B cell (primary cell): ENCODE data around the gene DKK2. TPM values are rescaled to one million over a fixed set of nuclear protein-coding genes. Genes with fewer than 3 reads are reported as not detected.
"Not testable (repeated sequence)": the region's sequence is repeated elsewhere in the genome, so short reads cannot be mapped to it uniquely, and the experiment has no call there.

Experiments used
- ATAC-seq: fragments of 200-7000 bp; cut with Tn5 transposase; one replicate; pipeline ENCODE4 v1.10.0; 2021; ENCODE audit warnings: low read depth, mild to moderate bottlenecking, moderate number of reproducible peaks, moderate library complexity
- CTCF ChIA-PET: fragments of 350-600 bp; sonication (Branson Sonifier 250); formaldehyde crosslinking; loops from one replicate; lab custom pipeline; 2021; ENCODE audit warnings: antibody characterized with exemption, inconsistent platforms; lab: Charles Lee
- POLR2A ChIA-PET: fragments of 350-600 bp; sonication (Branson Sonifier 250); formaldehyde crosslinking; loops from one replicate; lab custom pipeline; 2021; ENCODE audit warnings: antibody characterized with exemption; lab: Charles Lee
- DNase-seq: peaks from one replicate; pipeline ENCODE4 v3.0.0; 2013
- H2AFZ ChIP-seq: 2 replicates; pipeline ENCODE4 v1.6.1; 2012; ENCODE audit warnings: mild to moderate bottlenecking, low read depth, low read length; ENCODE audit not compliant: insufficient read depth, poor library complexity, severe bottlenecking
- H3K27ac ChIP-seq, 2 donors: 1 replicate in 1 of 2; 2 replicates in 1 of 2; pipeline ENCODE4 v1.5.1; 2012 to 2013; ENCODE audit warnings: low read length in 2 of 2, mild to moderate bottlenecking in 2 of 2, moderate library complexity in 1 of 2
- H3K27me3 ChIP-seq, 4 experiments: fragments of 200-600 bp in 1 of 4; sonication (generic) in 1 of 4; replicated peaks in 1 of 4; 1 replicate in 2 of 4; 2 replicates in 2 of 4; pipeline versions ENCODE4 v1.6.1 to v1.7.0; 2013 to 2016; ENCODE audit warnings: low read length in 3 of 4, mild to moderate bottlenecking in 2 of 4, mixed read lengths in 1 of 4, moderate library complexity in 1 of 4; ENCODE audit not compliant: insufficient read depth in 4 of 4, control insufficient read depth in 3 of 4; ENCODE audit errors: control extremely low read depth in 1 of 4
- H3K36me3 ChIP-seq, 2 experiments: replicated peaks in 1 of 2; 1 replicate in 1 of 2; 2 replicates in 1 of 2; pipeline versions ENCODE4 v1.6.1 to v1.7.1; 2013; ENCODE audit warnings: low read length in 1 of 2; ENCODE audit not compliant: insufficient read depth in 2 of 2, control insufficient read depth in 1 of 2; ENCODE audit errors: control extremely low read depth in 1 of 2, extremely low read depth in 1 of 2
- H3K4me1 ChIP-seq, 2 donors: fragments of 200-600 bp in 1 of 2; sonication (generic) in 1 of 2; 1 replicate in 1 of 2; 2 replicates in 1 of 2; pipeline versions ENCODE4 v1.5.1 to v1.6.1; 2013 to 2017; ENCODE audit warnings: low read length in 2 of 2; ENCODE audit not compliant: control insufficient read depth in 2 of 2, insufficient read depth in 2 of 2
- H3K4me2 ChIP-seq: replicated peaks from 2 replicates; pipeline ENCODE3; 2012; ENCODE audit warnings: mild to moderate bottlenecking, low read depth, low read length; ENCODE audit not compliant: poor library complexity, severe bottlenecking
- H3K4me3 ChIP-seq, 5 experiments: fragments of 200-600 bp in 1 of 5; sonication (generic) in 1 of 5; 1 replicate in 3 of 5; 2 replicates in 2 of 5; pipeline versions ENCODE4 v1.5.1 to v1.7.0; 2011 to 2016; ENCODE audit warnings: low read length in 4 of 5, mild to moderate bottlenecking in 4 of 5, low read depth in 2 of 5, control low read depth in 1 of 5, moderate library complexity in 1 of 5; ENCODE audit not compliant: insufficient read depth in 1 of 5; ENCODE audit errors: control extremely low read depth in 1 of 5, extremely low read depth in 1 of 5
- H3K79me2 ChIP-seq: fragments of 200-600 bp; sonication (generic); one replicate; pipeline ENCODE4 v1.6.0; 2016; ENCODE audit warnings: low read length; ENCODE audit not compliant: control insufficient read depth, insufficient read depth
- H3K9ac ChIP-seq: fragments of 200-600 bp; sonication (generic); 2 replicates; pipeline ENCODE4 v1.6.1; 2017; ENCODE audit warnings: mild to moderate bottlenecking, low read length, moderate library complexity
- H3K9me3 ChIP-seq, 3 donors: one replicate each; pipeline versions ENCODE4 v1.6.1 to v1.7.1; 2013; ENCODE audit warnings: low read length in 2 of 3; ENCODE audit not compliant: control insufficient read depth in 2 of 3, insufficient read depth in 1 of 3; ENCODE audit errors: control extremely low read depth in 1 of 3
- H4K20me1 ChIP-seq: 2 replicates; pipeline ENCODE4 v1.6.0; 2012; ENCODE audit warnings: mild to moderate bottlenecking, low read length; ENCODE audit not compliant: insufficient read depth, control insufficient read depth, poor library complexity, severe bottlenecking
- H3K27ac Mint-ChIP-seq: one replicate; pipeline ENCODE4 v1.8.0; 2021; ENCODE audit warnings: mixed read lengths
- H3K27me3 Mint-ChIP-seq: one replicate; pipeline ENCODE4 v1.8.0; 2021; ENCODE audit warnings: mixed read lengths
- H3K4me1 Mint-ChIP-seq: one replicate; pipeline ENCODE4 v1.8.0; 2021; ENCODE audit warnings: mixed read lengths
- H3K4me3 Mint-ChIP-seq: one replicate; pipeline ENCODE4 v1.8.0; 2021; ENCODE audit warnings: mixed read lengths
- H3K9me3 Mint-ChIP-seq: one replicate; pipeline ENCODE4 v1.8.0; 2022; ENCODE audit warnings: mixed read lengths; ENCODE audit not compliant: insufficient read depth
- CTCF ChIP-seq: fragments of 200-600 bp; IDR thresholded peaks from one replicate; pipeline ENCODE4 v1.8.0; 2022; ENCODE audit warnings: antibody characterized with exemption, mild to moderate bottlenecking
- EZH2 ChIP-seq: IDR thresholded peaks from 2 replicates; pipeline ENCODE4 v1.6.1; 2012; ENCODE audit warnings: borderline replicate concordance, low read depth, mild to moderate bottlenecking, moderate library complexity, low read length; ENCODE audit not compliant: insufficient read depth, poor library complexity, severe bottlenecking
- WGBS: methylation state at CpG from one replicate; pipeline ENCODE4 v1.1.5; 2013; ENCODE audit warnings: missing lambda C conversion rate; ENCODE audit not compliant: insufficient coverage; 5-methylcytosine and 5-hydroxymethylcytosine counted together
- intact Hi-C: fragments of 100-400 bp; cut with micrococcal nuclease; formaldehyde crosslinking; loops from one replicate; pipeline ENCODE4 v1.10.0; 2022
- polyA plus RNA-seq: library from polyadenylated mRNA; depleted of rRNA; stranded (reverse); fragments of >200 nt; gene quantifications from 2 replicates; pipeline ENCODE4 v1.2.3, GENCODE V29; 2012
- total RNA-seq, 2 donors: library from RNA; stranded (reverse); fragments of 120-200 nt in 1 of 2; gene quantifications; 1 replicate in 1 of 2; 2 replicates in 1 of 2; pipeline versions ENCODE4 v1.2.3 to v1.2.4, GENCODE V29; 2013 to 2022

Gene DKK2
- total and polyA plus RNA-seq, 2 donors (not counting 1 experiment from before 2014, with no cell fraction given), result not detected

- Histone ChIP-seq H3K36me3 (no peaks in the 10 kb centered on the region), H3K27ac (no peak overlapping the region), H3K27me3 (no peaks in the 10 kb centered on the region), H3K4me1 (no peaks in the 10 kb centered on the region), H3K4me3 (no peak overlapping the region), H4K20me1 (no peaks in the 10 kb centered on the region), H2AFZ (no peak overlapping the region), H3K79me2 (no peaks in the 10 kb centered on the region), H3K9me3 (no peaks in the 10 kb centered on the region), H3K9ac (no peak overlapping the region), H3K4me2 (no peak overlapping the region)
- TF ChIP-seq CTCF (no peak), EZH2 (no peak)
- intact Hi-C loops, result no loop called here
- Mint-ChIP-seq H3K4me3 (no peak overlapping the region), H3K4me1 (no peaks in the 10 kb centered on the region), H3K27me3 (no peaks in the 10 kb centered on the region), H3K9me3 (no peaks in the 10 kb centered on the region), H3K27ac (no peak overlapping the region)
- ATAC-seq (no peak), DNase-seq (no peak)
- ChIA-PET POLR2A (no interaction called here), CTCF (no interaction called here)
- WGBS, result 94% methylated on average over 3 of the region's 3 CpGs
Observed at GRCh38 chr4:106914223-106914622, 121.9 kb downstream of the DKK2 start.

GRCh38 chr4:106909486-106910188 lies 126.5 kb downstream of the DKK2 start:
- H3K4me3 Mint-ChIP-seq, result no peak overlapping the region
- no peak overlapping the region for H3K4me3 ChIP-seq
- H3K27ac ChIP-seq, result no peak overlapping the region
- no peaks in the 10 kb centered on the region for H3K79me2 ChIP-seq
- H3K9me3 ChIP-seq, result no peaks in the 10 kb centered on the region
- POLR2A ChIA-PET, result no interaction called here
- H3K27ac Mint-ChIP-seq, result no peak overlapping the region
- no peaks in the 10 kb centered on the region for H3K27me3 ChIP-seq
- H3K4me1 Mint-ChIP-seq, result no peaks in the 10 kb centered on the region
- WGBS, result no CpG with 5 or more reads among the region's 1 CpG
- no peak overlapping the region for H3K9ac ChIP-seq
- H4K20me1 ChIP-seq, result no peaks in the 10 kb centered on the region
- no peak overlapping the region for H2AFZ ChIP-seq
- CTCF ChIA-PET, result no interaction called here
- no peaks in the 10 kb centered on the region for H3K36me3 ChIP-seq
- TF ChIP-seq EZH2, result no peak
- no peak for TF ChIP-seq CTCF
- DNase-seq (no peak), ATAC-seq (no peak)
- intact Hi-C loops, result no loop called here
- no peaks in the 10 kb centered on the region for H3K4me1 ChIP-seq
- no peak overlapping the region for H3K4me2 ChIP-seq
- peaks cover 2% of the 10 kb centered on the region for H3K9me3 Mint-ChIP-seq
- no peaks in the 10 kb centered on the region for H3K27me3 Mint-ChIP-seq

DNA sequence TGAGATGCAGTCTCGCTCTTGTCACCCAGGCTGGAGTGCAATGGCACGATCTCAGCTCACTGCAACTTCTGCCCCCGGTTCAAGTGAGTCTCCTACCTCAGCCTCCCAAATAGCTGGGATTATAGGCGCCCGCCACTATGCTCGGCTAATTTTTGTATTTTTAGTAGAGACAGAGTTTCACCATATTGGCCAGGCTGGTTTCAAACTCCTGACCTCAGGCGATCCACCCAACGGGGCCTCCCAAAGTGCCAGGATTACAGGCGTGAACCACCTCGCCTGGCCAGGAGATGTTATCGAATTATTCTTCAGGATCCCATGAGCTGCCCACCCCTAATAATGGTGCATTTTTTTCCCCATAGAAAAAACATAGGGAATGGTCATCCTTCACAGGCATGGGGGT lies 128.1 kb downstream of the DKK2 start:
- H3K9me3 Mint-ChIP-seq, DNase-seq, H3K4me2 ChIP-seq, intact Hi-C loops, H3K27ac Mint-ChIP-seq, H3K36me3 ChIP-seq, H3K9me3 ChIP-seq, POLR2A ChIA-PET, H3K27ac ChIP-seq, H3K4me1 ChIP-seq, H4K20me1 ChIP-seq, H3K27me3 ChIP-seq, ATAC-seq, H2AFZ ChIP-seq, H3K4me3 ChIP-seq, H3K4me3 Mint-ChIP-seq, CTCF ChIA-PET, H3K27me3 Mint-ChIP-seq, H3K9ac ChIP-seq, H3K79me2 ChIP-seq, H3K4me1 Mint-ChIP-seq: not testable (repeated sequence)
- 96% methylated on average over 4 of the region's 11 CpGs for WGBS
